RWPE2 (cell line): ENCODE results near the gene CEMIP.

ENCODE experiments used
- ATAC-seq: fragments of 200-7000 bp; cut with Tn5 transposase; 3 replicates; pipeline ENCODE4 v1.9.1; 2021; ENCODE audit warnings: low read depth
- DNase-seq: peaks from one replicate; pipeline ENCODE4 v3.0.0-alpha.2; 2020; ENCODE audit warnings: low spot score
- H3K27ac ChIP-seq: fragments of 450-650 bp; 2 replicates; pipeline ENCODE4 v1.5.1; 2017; ENCODE audit warnings: mild to moderate bottlenecking; ENCODE audit not compliant: poor library complexity, severe bottlenecking
- H3K27me3 ChIP-seq: fragments of 250-450 bp; sonication (Bioruptor Pico); 2 replicates; pipeline ENCODE4 v1.5.1; 2021; ENCODE audit warnings: mild to moderate bottlenecking, moderate library complexity; ENCODE audit not compliant: insufficient read depth, poor library complexity, severe bottlenecking
- H3K36me3 ChIP-seq: fragments of 250-450 bp; sonication (Bioruptor Pico); 2 replicates; pipeline ENCODE4 v1.5.1; 2020; ENCODE audit warnings: low read depth, mild to moderate bottlenecking, moderate library complexity
- H3K4me1 ChIP-seq: fragments of 250-450 bp; sonication (Bioruptor Pico); 2 replicates; pipeline ENCODE4 v1.5.1; 2021; ENCODE audit warnings: mild to moderate bottlenecking, moderate library complexity; ENCODE audit not compliant: insufficient read depth, poor library complexity, severe bottlenecking
- H3K4me3 ChIP-seq: fragments of 250-450 bp; sonication (Bioruptor Pico); 2 replicates; pipeline ENCODE4 v1.5.1; 2021; ENCODE audit warnings: mild to moderate bottlenecking, moderate library complexity; ENCODE audit not compliant: severe bottlenecking
- H3K9me3 ChIP-seq: fragments of 250-450 bp; sonication (Bioruptor Pico); 2 replicates; pipeline ENCODE4 v1.5.1; 2021; ENCODE audit warnings: mild to moderate bottlenecking, moderate library complexity; ENCODE audit not compliant: severe bottlenecking
- CTCF ChIP-seq: fragments of 450-650 bp; IDR thresholded peaks from one replicate; pipeline ENCODE4 v1.5.1; 2017; ENCODE audit warnings: mild to moderate bottlenecking, moderate library complexity; ENCODE audit not compliant: poor library complexity, severe bottlenecking

Gene CEMIP

GRCh38 chr15:80967451-80967850, 188.3 kb downstream of the CEMIP start:
- H3K4me1 ChIP-seq = peaks cover 10% of the 10 kb centered on the region

GRCh38 chr15:80967991-80968510, 188.9 kb downstream of the CEMIP start:
- no peak for TF ChIP-seq CTCF
- no peaks in the 10 kb centered on the region for H3K27me3 ChIP-seq
- ATAC-seq (no peak), DNase-seq (no peak)
- H3K27ac ChIP-seq = no peak overlapping the region
- H3K9me3 ChIP-seq = peaks cover 9% of the 10 kb centered on the region
- H3K4me1 ChIP-seq = peaks cover 10% of the 10 kb centered on the region
- H3K4me3 ChIP-seq = no peak overlapping the region
- peaks cover 47% of the 10 kb centered on the region for H3K36me3 ChIP-seq

More at GRCh38 chr15:80967451-80967850, 188.3 kb downstream of the CEMIP start:
- ATAC-seq (peak; percentile 35; the same call in 2 of the 3 replicates), DNase-seq (no peak)
- Histone ChIP-seq H3K9me3 (peaks cover 9% of the 10 kb centered on the region), H3K36me3 (peaks cover 41% of the 10 kb centered on the region), H3K27me3 (no peaks in the 10 kb centered on the region), H3K4me3 (no peak overlapping the region), H3K27ac (no peak overlapping the region)
- TF ChIP-seq CTCF = no peak

GRCh38 chr15:80969316-80969715, 190.1 kb downstream of the CEMIP start:
- no peaks in the 10 kb centered on the region for H3K27me3 ChIP-seq
- no peak overlapping the region for H3K4me3 ChIP-seq
- DNase-seq (no peak), ATAC-seq (no peak)
- no peak for TF ChIP-seq CTCF
- peaks cover 10% of the 10 kb centered on the region for H3K4me1 ChIP-seq
- peaks cover 56% of the 10 kb centered on the region for H3K36me3 ChIP-seq
- H3K9me3 ChIP-seq = peaks cover 8% of the 10 kb centered on the region
- H3K27ac ChIP-seq = no peak overlapping the region

- TF ChIP-seq CTCF = peak; percentile 99
- peaks cover 54% of the 10 kb centered on the region for H3K36me3 ChIP-seq
- no peak for DNase-seq
- peak; percentile 69 for ATAC-seq
- peaks cover 10% of the 10 kb centered on the region for H3K4me1 ChIP-seq
- no peak overlapping the region for H3K4me3 ChIP-seq
- H3K27me3 ChIP-seq = no peaks in the 10 kb centered on the region
- no peak overlapping the region for H3K27ac ChIP-seq
- H3K9me3 ChIP-seq = peaks cover 4% of the 10 kb centered on the region
These were observed 191.0 kb downstream of the CEMIP start for GRCh38 chr15:80970018-80970657.

GRCh38 chr15:80970658-80971057, 191.5 kb downstream of the CEMIP start:
- ATAC-seq (peak; percentile 36; the same call in 1 of the 3 replicates), DNase-seq (no peak)
- Histone ChIP-seq H3K36me3 (peaks cover 49% of the 10 kb centered on the region), H3K27me3 (no peaks in the 10 kb centered on the region), H3K4me3 (no peak overlapping the region), H3K4me1 (peaks cover 10% of the 10 kb centered on the region), H3K27ac (no peak overlapping the region), H3K9me3 (no peaks in the 10 kb centered on the region)
- no peak for TF ChIP-seq CTCF
